ENCODE results near the gene TIMM50. TPM values are rescaled to one million over a fixed set of nuclear protein-coding genes. Genes with fewer than 3 reads are reported as not detected.

TIMM50 gene
- total RNA-seq (10 to 100 TPM; 43.5 to 70.0 (median 50.0) TPM), polyA plus RNA-seq (10 to 100 TPM; 43.8 to 50.8 TPM), total RNA-seq (29.1 reads per million, percentile 59 among the genes with 10 or more reads in this experiment)

DNA sequence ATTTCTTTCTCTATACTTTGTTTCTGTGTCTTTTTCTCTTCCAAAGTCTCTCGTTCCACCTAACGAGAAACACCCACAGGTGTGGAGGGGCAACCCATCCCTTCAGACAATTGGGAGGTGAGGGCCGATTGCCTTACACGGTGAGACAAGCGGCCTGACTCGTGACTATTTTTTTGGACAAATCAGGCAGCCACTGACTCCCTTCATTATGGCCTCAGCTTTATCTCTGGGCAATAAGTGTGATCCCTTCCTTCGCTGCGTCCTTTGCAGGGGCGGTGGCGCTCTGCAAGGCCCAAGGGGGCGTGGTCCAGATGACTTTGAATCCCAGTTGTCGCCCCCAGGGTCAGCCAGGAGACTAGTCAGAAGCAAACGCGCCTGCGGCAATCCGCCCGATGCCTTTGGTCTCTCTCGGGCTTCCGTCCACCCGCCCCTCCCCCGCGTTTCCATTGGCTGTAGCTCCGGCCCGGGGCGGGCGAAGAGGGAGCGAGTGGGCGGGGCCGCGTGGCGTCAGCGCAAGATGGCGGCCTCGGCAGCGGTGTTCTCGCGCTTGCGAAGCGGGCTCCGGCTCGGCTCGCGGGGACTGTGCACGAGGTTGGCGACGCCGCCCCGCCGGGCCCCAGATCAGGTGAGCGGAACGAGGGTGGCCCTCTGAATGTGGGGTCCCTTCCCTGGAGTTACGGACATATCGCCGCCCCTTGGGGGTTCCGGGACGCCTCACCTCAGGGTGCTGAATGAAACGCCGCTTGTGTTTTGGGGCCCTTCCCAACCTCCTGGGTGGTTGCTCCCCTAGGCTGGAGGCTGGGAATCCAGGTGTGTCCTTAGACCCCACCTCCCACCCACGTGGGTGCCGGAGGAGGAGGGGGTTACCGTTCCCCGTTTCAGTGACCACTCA lies at the start of gene TIMM50:
TIMM50 (plus strand) TSS at position 502 of the 892 bp plus-strand sequence; CDS start at position 518, 16 bp downstream.
- Mint-ChIP-seq H3K27me3 (no peaks in the 10 kb centered on the region), H3K36me3 (peaks cover 0 to 15% (median 6%) of the 10 kb centered on the region in 5 donors), H3K4me3 (peak within 1 kb of the TSS; percentile 86 to 97 (median 92)), H3K9me3 (no peaks in the 10 kb centered on the region), H3K4me1 (peaks cover 14 to 32% (median 25%) of the 10 kb centered on the region in 7 donors), H3K27ac (peak within 1 kb of the TSS; percentile 80 to 97 (median 93))
- DNase-seq (peak; percentile 93 to 98 (median 95)), ATAC-seq (peak; percentile 100)
- no peaks in the 10 kb centered on the region for H3K9me3 ChIP-seq (ENCODE audit: control insufficient read depth in 2 of 3, low read length in 3 of 3)
- H3K4me3 ChIP-seq (ENCODE audit: low read length), result peak within 1 kb of the TSS; percentile 74
- CTCF ChIA-PET, result no interaction called here
- H3K4me1 ChIP-seq (ENCODE audit: control insufficient read depth in 2 of 2, insufficient read depth in 2 of 2, low read length in 2 of 2), result peaks cover 10 to 11% of the 10 kb centered on the region in 2 donors
- H3K36me3 ChIP-seq (ENCODE audit: control insufficient read depth in 2 of 3, insufficient read depth in 3 of 3, low read length in 3 of 3), result peaks cover 0 to 32% (median 2%) of the 10 kb centered on the region in 3 experiments
- POLR2A ChIA-PET, result interaction anchor here (0.6 to 1.2 kb wide), 8 partner anchors 9 to 240 kb away, joined by 3 to 5 read pairs (median 4); partner anchors contain the start of genes MED29, PAF1, PLEKHG2 and RPS16
- H3K27me3 ChIP-seq (ENCODE audit: control insufficient read depth in 2 of 2, insufficient read depth in 2 of 2, low read length in 2 of 2), result no peaks in the 10 kb centered on the region
- intact Hi-C loops (cut with micrococcal nuclease), result loop anchor here (1.0 to 2.0 kb wide), 6 partner anchors 18 to 353 kb away; partner anchors contain the start of genes EID2B (in 2 of the 2), SUPT5H (in 2 of the 2), DLL3 (in 1 of the 2) and MED29 (in 1 of the 2)
- peak within 1 kb of the TSS; percentile 86 for H3K27ac ChIP-seq (ENCODE audit: low read depth, low read length)

DNA sequence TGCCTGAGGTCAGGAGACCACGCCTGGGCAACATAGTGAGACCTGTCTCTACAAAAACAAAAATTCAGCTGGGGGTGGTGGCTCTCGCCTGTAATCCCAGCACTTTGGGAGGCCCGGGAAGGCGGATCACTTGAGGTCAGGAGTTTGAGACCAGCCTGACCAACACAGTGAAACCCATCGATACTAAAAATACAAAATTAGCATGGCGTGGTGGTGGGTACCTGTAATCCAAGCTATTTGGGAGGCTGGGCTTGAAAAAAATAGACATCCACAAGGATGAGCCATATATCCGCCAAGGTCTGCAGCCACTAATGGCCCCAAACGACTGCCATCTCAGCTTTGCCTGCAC lies 48.0 kb upstream of the TIMM50 start:
- peak overlapping the region in 3 of 9 donors; percentile 12 to 77 (median 70) for H3K27ac Mint-ChIP-seq
- H3K4me1 ChIP-seq (ENCODE audit: control insufficient read depth in 2 of 2, insufficient read depth in 2 of 2, low read length in 2 of 2), result peaks cover 27 to 32% of the 10 kb centered on the region in 2 donors
- DNase-seq, result no peak
- no peak overlapping the region for H3K27ac ChIP-seq (ENCODE audit: low read depth, low read length)
- ChIA-PET CTCF (interaction anchor here (0.7 to 1.8 kb wide), 3 partner anchors 18 to 1886 kb away, joined by 4 to 7 read pairs (median 5); partner anchors contain the start of gene PLEKHG2), POLR2A (interaction anchor here (1.0 to 4.7 kb wide), 5 partner anchors 14 to 41 kb away, joined by 4 to 115 read pairs (median 6); partner anchors contain the start of genes MED29, PAF1 and SUPT5H)
- H3K36me3 ChIP-seq (ENCODE audit: control insufficient read depth in 2 of 3, insufficient read depth in 3 of 3, low read length in 3 of 3), result peaks cover 0 to 33% (median 11%) of the 10 kb centered on the region in 3 experiments
- intact Hi-C loops (cut with micrococcal nuclease), result loop anchor here in 1 of 2 donors (10.0 kb wide), 1 partner anchor 1012 kb away; the partner anchor contains the start of gene SERTAD3
- no peaks in the 10 kb centered on the region for H3K27me3 ChIP-seq (ENCODE audit: control insufficient read depth in 2 of 2, insufficient read depth in 2 of 2, low read length in 2 of 2)
- peaks cover 20 to 52% (median 38%) of the 10 kb centered on the region in 7 donors for H3K4me1 Mint-ChIP-seq
- no peak for ATAC-seq
- H3K36me3 Mint-ChIP-seq, result peaks cover 5 to 30% (median 20%) of the 10 kb centered on the region in 5 donors
- peaks cover 0 to 11% (median 0%) of the 10 kb centered on the region in 11 donors for H3K9me3 Mint-ChIP-seq
- H3K4me3 Mint-ChIP-seq, result peak overlapping the region in 6 of 10 donors; percentile 14 to 55 (median 24)
- H3K27me3 Mint-ChIP-seq, result peaks cover 0 to 5% (median 0%) of the 10 kb centered on the region in 5 donors
- H3K9me3 ChIP-seq (ENCODE audit: control insufficient read depth in 2 of 3, low read length in 3 of 3), result no peaks in the 10 kb centered on the region
- no peak overlapping the region for H3K4me3 ChIP-seq (ENCODE audit: low read length)

DNA sequence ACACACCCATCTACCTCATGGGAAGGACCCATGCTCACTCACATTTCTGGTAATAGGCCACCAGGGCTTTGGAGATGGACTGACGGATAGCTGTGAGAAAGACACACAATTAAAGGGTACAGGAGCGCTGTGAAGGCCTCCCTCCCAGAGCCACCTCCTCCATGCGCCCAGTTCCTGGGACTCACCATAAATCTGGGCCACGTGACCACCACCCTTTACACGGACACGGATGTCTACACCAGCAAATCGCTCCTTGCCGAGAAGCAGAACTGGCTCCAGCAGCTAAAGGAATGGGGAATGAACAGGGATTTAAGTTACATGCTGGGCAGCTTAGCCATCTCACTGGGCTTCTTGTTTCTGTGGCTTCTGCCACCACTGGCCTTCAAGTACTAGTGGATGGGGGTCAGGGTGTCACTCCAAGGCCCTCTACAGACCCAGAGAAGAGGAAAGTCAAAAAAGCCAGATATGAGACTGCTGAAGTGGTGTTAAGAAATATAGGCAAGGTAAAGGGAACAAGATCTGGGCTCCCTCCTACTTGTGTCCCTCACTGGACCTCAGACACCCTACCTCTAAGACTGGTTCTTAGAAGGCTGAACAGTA lies 47.1 kb upstream of the TIMM50 start:
- intact Hi-C loops (cut with micrococcal nuclease), result loop anchor here in 1 of 2 donors (10.0 kb wide), 1 partner anchor 1011 kb away; the partner anchor contains the start of gene SERTAD3
- peak overlapping the region; percentile 27 to 100 (median 96) for H3K4me3 Mint-ChIP-seq
- POLR2A ChIA-PET, result interaction anchor here (0.6 to 4.7 kb wide), 10 partner anchors 13 to 1794 kb away, joined by 3 to 115 read pairs (median 4); partner anchors contain the start of genes MED29, PAF1, SUPT5H and ZFP36
- peaks cover 5 to 30% (median 20%) of the 10 kb centered on the region in 5 donors for H3K36me3 Mint-ChIP-seq
- peaks cover 20 to 52% (median 38%) of the 10 kb centered on the region in 7 donors for H3K4me1 Mint-ChIP-seq
- no peak for ATAC-seq
- Histone ChIP-seq H3K4me3 (ENCODE audit: low read length) (no peak overlapping the region), H3K27ac (ENCODE audit: low read depth, low read length) (peak overlapping the region; percentile 97), H3K36me3 (ENCODE audit: control insufficient read depth in 2 of 3, insufficient read depth in 3 of 3, low read length in 3 of 3) (peaks cover 0 to 33% (median 11%) of the 10 kb centered on the region in 3 experiments), H3K27me3 (ENCODE audit: control insufficient read depth in 2 of 2, insufficient read depth in 2 of 2, low read length in 2 of 2) (no peaks in the 10 kb centered on the region), H3K4me1 (ENCODE audit: control insufficient read depth in 2 of 2, insufficient read depth in 2 of 2, low read length in 2 of 2) (peaks cover 27 to 32% of the 10 kb centered on the region in 2 donors), H3K9me3 (ENCODE audit: control insufficient read depth in 2 of 3, low read length in 3 of 3) (no peaks in the 10 kb centered on the region)
- peaks cover 0 to 5% (median 0%) of the 10 kb centered on the region in 5 donors for H3K27me3 Mint-ChIP-seq
- no peak for DNase-seq
- peaks cover 0 to 11% (median 0%) of the 10 kb centered on the region in 11 donors for H3K9me3 Mint-ChIP-seq
- H3K27ac Mint-ChIP-seq, result peak overlapping the region in 7 of 9 donors; percentile 52 to 100 (median 97)
- CTCF ChIA-PET, result interaction anchor here (1.8 kb wide), 1 partner anchor 21 kb away, joined by 7 read pairs; the partner anchor contains the start of gene PLEKHG2

DNA sequence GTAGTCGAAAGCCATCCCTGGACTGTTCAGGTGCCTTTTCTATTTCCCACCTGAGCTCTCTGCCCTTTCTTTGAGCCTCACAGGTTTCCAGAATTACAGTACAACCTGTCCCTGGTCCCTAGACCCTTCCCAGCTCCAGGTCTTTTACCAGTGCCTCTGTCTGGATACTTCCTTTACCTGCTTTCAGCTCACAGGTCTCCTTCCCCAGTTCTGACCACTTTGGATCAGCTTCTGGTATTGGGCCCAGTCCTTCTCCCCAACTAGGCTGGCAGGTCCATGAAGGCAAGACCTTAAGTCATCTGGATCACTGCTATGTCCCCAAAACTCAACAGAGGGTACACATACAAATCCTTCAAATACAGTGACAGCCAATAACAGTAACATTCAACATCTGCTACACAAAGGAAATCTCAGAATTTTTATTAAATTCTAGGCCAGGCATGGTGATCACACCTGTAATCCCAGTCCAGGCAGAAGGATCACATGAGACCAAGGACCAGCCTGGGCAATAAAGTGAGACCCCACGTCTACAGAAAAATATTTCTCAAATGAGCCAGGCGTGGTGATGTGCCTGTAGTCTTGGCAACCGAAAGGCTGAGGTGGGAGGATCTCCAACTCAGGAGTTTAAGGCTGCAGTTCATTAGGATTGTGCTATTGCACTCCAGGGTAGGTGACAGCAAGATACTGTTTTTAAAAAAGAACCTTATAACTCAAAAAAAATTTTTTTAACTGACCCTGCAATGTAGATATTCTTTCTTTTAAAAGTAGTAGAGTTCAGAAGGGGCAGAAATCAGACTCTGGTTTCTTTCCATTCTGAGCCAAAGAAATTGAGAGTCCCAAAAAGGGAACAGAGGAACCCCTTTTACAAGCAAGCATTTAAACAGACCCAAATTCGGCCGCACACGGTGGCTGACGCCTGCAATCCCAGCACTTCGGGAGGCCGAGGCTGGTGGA lies 46.2 kb upstream of the TIMM50 start:
- H3K4me3 ChIP-seq (ENCODE audit: low read length), result peak overlapping the region; percentile 98

More for the DNA sequence above, 46.2 kb upstream of the TIMM50 start:
- Histone ChIP-seq H3K36me3 (ENCODE audit: control insufficient read depth in 2 of 3, insufficient read depth in 3 of 3, low read length in 3 of 3) (peaks cover 0 to 33% (median 11%) of the 10 kb centered on the region in 3 experiments), H3K27me3 (ENCODE audit: control insufficient read depth in 2 of 2, insufficient read depth in 2 of 2, low read length in 2 of 2) (no peaks in the 10 kb centered on the region), H3K9me3 (ENCODE audit: control insufficient read depth in 2 of 3, low read length in 3 of 3) (no peaks in the 10 kb centered on the region), H3K4me1 (ENCODE audit: control insufficient read depth in 2 of 2, insufficient read depth in 2 of 2, low read length in 2 of 2) (peaks cover 27 to 32% of the 10 kb centered on the region in 2 donors), H3K27ac (ENCODE audit: low read depth, low read length) (peak overlapping the region; percentile 97)
- intact Hi-C loops (cut with micrococcal nuclease), result loop anchor here (5.0 to 10.0 kb wide), 2 partner anchors 408 to 1010 kb away; partner anchors contain the start of gene SERTAD3 (in 1 of the 2)
- CTCF ChIA-PET, result interaction anchor here (1.1 to 1.9 kb wide), 3 partner anchors 23 to 92 kb away, joined by 3 to 9 read pairs (median 6); partner anchors contain the start of genes PLEKHG2 and SAMD4B
- Mint-ChIP-seq H3K27ac (peak overlapping the region in 8 of 9 donors; percentile 70 to 100 (median 98)), H3K4me3 (peak overlapping the region; percentile 92 to 100 (median 98)), H3K4me1 (peaks cover 20 to 52% (median 38%) of the 10 kb centered on the region in 7 donors), H3K9me3 (peaks cover 0 to 11% (median 0%) of the 10 kb centered on the region in 11 donors), H3K27me3 (peaks cover 0 to 5% (median 0%) of the 10 kb centered on the region in 5 donors), H3K36me3 (peaks cover 5 to 30% (median 20%) of the 10 kb centered on the region in 5 donors)
- POLR2A ChIA-PET, result interaction anchor here (0.6 to 4.7 kb wide), 17 partner anchors 10 to 1665 kb away, joined by 3 to 115 read pairs (median 9); partner anchors contain the start of genes DYRK1B, MED29, PAF1 and PLEKHG2
- ATAC-seq (no peak), DNase-seq (no peak)
